ENCODE data around the gene KIF21B.

KIF21B gene

DNA sequence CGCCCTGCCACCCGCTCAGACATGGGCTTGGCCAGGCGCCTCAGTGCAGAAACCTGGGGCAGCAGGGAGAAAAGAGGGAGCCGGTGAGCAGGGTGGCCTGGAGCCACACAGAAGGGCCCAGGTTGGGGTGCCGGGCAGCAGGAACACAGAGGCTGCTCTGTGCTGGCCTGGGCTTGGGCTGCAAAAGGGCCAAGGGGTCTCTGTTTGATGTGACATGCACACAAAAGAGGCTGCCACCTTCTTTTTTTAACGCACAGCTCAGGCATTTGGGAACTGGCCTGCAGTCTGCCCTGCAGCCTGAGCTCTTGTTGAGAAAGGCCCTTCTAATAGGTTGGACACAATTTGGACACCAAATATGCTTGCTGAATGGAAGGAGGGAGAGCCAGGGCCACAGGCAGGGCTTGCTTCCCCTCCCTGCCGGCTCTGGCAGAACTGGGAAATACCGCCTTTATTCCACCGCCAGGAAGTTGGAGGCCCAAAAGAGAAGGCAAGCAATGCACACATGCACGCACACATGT, 32.4 kb downstream of the KIF21B start:
- DNase-seq (ENCODE audit: low read depth in 2 of 2): no peak

- DNase-seq (ENCODE audit: low read depth in 2 of 2): no peak
Measured at GRCh38 chr1:200990114-200990513, 33.4 kb downstream of the KIF21B start.

DNA sequence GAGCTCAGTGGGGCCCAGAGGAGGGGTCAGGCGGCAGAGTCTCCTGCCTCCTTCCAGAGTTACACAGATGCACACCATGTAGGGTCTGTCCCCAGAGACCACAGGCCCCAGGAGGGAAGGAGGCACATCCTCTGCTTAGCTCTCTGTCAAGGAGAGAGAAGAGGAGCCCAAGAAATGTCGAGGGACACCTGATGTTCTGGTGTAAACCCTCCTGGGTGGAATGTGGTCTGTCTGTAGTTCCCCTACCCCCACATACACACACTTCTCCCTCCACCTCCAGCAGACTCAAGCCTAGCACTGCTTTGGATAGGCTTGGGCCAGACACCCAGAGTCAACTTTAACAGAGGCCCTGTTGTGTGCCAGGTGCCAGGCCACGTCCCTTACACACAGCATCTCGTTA, 34.2 kb downstream of the KIF21B start:
- no peak for DNase-seq (ENCODE audit: low read depth in 2 of 2)

DNA sequence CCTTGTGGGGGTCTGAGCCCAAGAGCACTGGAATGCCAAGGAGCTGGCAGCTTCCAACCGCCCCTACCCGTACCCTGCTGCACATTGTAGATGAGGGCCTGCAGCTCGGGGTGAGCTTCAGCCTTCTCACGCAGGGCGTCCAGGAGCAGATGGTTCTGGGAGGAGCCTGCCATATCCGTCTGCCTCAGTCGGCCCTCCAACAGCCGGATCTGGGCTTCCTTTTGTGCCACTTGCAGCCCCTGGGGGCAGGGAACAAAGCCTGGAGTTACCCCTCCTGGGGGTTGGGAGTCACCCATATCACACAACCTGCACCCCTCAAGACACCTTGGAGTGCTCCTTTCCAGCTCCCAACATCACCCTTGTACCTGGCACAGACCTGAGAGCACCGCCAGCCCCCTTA, 34.8 kb downstream of the KIF21B start:
- no peak for DNase-seq (ENCODE audit: low read depth in 2 of 2)

GRCh38 chr1:200985481-200985880, 38.0 kb downstream of the KIF21B start:
- no peak for DNase-seq (ENCODE audit: low read depth in 2 of 2)

DNA sequence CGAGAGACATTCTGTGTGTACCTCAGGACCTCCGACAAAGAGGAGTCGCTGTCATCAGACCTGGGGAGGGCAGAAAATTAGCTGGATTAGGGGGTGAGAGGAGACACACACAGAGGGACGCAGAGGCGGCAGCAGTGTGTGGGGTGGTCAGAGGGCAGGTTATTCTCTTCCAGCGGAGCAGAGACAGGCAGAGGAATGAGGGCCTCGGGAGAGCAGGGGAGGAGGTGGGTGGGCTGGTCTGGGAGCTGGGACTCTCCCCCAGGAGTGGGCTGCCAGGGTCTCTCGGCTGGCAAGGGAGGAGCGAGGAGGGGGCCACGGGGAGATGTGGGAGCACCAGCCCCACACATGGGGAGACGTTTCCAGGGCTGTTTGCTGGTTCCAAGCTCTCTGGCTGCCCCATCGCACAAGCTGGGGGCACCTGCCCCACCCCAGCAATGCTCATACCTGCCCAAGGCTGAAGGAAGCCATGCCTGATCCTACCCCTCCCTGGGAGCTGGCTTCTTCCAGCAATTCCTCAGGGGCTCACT, 40.4 kb downstream of the KIF21B start:
- DNase-seq (ENCODE audit: low read depth in 2 of 2): no peak

- DNase-seq (ENCODE audit: low read depth in 2 of 2): no peak
Measured at GRCh38 chr1:200982071-200982945, 41.2 kb downstream of the KIF21B start.

DNA sequence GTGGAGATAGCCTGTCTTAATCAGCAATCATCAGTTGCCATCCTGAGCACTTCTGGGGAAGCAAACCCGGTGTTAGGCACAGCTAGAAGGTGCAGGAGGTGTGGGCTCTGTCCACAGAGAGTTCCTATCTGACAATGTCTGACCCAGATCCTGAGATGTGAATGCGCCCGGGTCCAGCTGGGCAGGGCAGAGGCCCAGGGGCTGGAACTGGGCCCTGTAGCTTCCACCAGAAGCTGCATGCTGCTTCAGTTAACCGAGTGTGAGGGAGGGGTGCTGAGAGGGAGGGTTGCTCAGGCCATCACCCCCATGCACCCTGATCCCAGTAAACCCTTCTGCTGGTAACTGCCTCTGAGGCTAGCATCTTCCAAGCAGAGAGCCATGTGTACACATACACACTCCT, 42.2 kb downstream of the KIF21B start:
- DNase-seq (ENCODE audit: low read depth in 2 of 2): no peak

DNA sequence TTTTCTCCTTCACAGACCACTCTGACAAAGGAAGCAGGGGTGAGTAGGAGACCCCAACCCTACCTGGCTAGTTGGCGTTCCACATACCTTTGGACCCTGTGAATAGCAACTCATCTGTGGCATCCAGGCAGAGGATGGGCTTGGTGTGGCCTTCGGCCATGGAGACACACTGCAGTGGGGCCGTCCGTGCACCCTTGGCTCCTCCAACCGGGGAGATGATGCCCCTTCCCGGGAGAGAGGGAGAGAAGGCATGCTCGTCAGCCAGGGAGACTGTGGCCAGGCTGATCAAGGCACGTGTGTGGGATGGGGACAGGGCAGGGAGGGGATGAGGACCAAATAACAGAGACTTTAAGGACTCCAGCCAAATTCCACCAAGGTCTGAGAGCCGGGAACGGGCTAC, 42.6 kb downstream of the KIF21B start:
- no peak for DNase-seq (ENCODE audit: low read depth in 2 of 2)

DNA sequence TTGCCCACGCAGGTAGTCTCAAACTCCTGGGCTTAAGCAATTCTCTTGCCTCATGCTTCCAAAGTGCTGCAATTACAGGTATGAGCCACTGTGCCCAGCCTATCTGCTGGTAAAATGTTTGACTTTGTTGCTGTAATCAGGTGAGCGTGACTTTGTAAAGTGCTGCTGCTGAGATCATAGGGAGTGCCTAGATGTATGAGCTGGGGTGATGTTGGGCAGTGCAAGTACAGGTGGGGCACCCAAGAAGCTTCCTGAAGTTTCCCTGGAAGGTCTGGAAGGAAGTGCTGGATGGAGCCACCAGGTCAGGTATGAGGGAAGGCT, 43.1 kb downstream of the KIF21B start:
- DNase-seq (ENCODE audit: low read depth in 2 of 2): no peak

DNA sequence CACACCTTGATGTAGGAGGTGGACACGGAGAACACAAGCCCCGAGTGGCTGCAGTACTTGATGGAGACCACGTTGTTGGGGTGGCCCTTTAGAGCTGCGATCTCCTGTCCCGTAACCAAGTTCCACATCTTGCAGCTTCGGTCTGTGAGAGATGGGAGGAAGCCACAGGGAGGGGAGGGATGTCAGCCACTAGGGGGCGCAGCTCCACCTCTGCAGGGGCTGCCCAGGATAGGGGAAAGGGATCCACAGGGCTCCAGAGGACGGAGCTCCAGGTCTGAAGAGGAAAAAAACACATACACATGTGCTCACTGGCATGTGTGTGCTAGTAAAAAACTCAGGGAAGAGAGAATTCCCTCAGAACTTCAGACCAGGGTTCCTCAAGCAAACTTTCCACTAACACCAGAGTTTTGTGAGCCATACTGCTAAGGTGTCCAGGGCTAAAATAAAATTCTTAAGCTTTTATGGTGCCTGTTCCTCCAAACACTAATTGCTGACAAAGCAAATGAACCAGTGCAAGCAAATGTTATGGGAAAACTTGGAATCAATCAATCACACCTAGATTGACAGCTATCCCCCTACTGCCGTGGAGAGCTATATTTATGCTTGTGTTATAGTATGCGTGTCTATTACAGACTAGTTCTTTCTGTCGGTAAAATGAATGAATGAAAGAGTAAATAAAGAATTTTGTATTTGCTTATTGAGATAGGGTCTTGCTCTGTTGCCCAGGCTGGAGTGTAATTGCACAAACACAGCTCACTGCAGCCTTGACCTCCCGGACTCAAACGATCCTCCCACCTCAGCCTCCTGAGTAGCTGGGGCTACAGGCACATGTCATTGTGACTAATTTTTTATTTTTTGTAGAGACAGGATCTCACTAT, 43.7 kb downstream of the KIF21B start:
- peak; percentile 28 to 55 for DNase-seq (ENCODE audit: low read depth in 2 of 2)

DNA sequence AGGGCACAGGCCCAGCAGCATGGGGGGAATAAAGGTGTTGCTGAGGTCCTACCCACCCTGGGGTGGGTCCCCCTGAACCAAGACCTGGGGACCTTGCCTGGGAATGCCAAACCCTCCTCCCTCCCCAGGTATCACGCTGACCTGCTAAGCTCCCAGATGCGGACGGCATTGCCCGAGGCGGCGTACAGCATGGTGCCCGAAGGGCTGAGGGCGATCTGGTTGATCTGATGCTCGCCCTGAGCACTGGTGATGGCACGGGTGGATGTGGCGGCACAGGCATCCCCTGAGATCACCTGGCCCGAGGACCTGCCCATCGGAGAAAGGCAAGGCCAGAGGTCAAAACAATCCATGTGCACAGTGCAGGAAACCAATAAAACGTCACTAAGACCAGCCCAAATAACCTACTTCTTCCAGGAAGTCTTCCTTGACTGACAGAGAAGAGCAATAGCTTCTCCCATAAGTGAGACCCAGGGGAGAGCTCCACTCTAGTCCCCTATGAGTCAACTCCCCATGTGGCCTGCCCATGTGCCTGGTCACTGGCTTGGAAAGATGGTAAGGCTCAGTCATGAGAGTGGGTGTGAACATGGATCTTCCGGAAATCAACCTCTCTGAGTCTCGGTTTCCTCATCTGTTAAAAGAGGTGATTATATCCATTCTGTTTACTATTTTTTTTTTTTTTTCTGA, 46.3 kb downstream of the KIF21B start:
- DNase-seq (ENCODE audit: low read depth in 2 of 2): no peak

DNA sequence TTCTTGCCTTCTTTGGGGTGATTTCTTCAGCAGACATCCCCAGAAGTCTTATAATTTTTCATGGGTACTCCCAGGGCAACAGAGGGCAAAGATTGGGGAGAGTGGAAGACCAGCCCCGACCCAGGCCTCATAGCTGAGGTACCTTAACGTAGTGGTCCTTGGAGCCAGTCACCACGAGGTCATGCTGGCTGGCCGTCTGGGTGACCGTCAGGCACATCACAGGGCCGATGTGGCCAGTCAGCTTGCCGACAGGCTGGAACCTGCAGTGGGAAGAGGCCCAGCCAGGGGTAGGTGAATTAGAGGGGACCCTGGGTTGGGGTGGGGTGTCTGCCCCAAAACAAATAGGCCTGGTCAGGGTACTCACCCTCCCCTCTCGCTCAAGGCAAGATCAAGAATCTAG, 46.9 kb downstream of the KIF21B start:
- no peak for DNase-seq (ENCODE audit: low read depth in 2 of 2)

GRCh38 chr1:200975458-200975857, 48.1 kb downstream of the KIF21B start:
- DNase-seq (ENCODE audit: low read depth in 2 of 2): no peak

DNA sequence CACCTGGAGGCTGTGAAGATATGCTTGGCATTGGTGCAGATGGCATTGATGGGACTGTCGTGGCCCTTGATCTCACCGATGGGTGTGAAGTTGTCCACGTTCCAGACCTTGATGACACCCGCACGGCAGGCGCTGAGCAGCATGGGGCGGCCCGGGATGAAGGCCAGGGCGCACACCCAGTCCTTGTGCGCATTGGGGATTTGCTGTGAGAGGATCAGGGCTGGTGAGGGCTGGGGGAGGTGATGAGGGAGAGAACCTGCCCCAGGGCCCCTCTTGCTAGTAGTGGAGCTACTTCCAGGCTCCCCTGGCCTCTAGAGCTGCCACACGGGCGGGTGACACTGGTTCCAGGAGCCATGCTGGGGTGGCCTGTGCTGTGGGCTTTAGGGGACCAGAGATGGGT, 48.8 kb downstream of the KIF21B start:
- no peak for DNase-seq (ENCODE audit: low read depth in 2 of 2)

- DNase-seq (ENCODE audit: low read depth in 2 of 2): no peak
Measured at GRCh38 chr1:200973937-200974657, 49.4 kb downstream of the KIF21B start.

DNA sequence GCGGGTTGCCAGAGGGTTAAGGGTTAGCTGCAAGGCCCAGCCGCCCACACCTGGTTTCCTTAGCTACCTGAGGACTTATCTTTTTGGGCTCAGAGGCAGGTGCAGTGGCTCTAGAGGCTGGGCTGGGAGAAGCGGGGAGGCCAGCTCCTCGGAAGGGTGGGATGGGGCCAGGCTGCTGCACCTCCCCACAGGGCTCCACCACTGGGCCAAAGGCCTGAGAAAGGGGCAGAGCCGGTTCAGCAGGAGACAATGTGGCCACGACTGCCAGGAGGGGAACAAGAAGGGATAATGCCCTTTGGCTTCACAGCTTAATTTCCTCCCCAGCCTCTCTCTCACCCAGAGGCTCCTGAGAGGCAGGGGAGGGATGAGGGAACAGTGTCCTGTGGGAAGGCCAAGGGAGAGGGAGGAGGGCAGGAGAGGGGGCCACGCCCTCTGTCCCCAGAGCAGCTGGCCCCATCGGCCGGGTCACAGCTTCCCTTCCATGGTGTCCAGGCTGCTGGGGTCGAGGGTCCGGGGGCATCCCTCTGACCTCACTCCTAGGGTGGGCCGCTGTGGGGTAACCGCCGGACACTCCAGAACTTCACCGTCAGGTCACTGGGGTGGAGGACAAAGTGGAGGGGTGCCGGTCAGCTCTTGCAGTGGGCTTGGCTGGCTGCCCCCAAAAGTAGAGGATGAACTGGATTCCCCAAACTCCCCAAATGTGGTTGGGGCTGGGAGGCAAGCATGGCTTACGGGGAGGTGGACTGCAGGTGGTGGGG, 50.4 kb downstream of the KIF21B start:
- no peak for DNase-seq (ENCODE audit: low read depth in 2 of 2)

DNA sequence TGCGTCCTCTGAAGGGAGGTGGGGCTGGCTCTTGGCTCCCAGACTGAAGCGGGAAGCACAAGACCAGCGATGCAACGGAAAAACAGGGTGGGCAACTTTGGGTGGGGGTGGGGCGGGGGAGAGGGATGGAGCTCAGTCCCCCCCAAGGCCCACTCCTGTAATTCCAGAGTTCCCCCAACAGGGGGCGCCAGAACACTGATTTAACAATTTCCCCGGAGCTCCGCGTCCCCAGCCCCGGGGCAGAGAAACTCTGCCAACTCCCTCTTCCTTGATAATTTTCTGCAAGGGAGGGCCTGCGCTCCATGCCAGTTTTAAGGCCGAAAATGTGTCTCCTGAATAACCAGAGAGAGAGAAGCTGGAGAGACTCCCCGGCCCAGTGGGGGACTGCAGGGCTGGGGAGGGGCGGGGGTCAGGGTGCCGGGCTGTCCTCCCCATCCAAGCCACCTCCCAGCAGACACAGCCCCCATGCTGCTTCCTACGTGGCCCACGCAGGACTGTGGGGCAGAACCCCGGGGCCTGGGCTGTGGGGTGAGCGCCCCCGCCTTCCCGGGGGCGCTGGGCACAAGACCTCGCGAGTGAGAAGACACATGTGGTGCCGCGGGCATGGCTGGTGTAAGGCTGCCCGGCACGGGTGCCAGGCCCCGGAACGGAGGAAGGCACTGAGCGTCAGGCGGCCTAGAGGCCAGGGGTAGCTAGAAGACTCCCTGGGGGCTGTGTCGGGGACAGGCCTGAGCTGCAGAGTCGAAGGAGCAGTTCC, 51.4 kb downstream of the KIF21B start:
- DNase-seq (ENCODE audit: low read depth in 2 of 2): peak; percentile 33 to 47

DNA sequence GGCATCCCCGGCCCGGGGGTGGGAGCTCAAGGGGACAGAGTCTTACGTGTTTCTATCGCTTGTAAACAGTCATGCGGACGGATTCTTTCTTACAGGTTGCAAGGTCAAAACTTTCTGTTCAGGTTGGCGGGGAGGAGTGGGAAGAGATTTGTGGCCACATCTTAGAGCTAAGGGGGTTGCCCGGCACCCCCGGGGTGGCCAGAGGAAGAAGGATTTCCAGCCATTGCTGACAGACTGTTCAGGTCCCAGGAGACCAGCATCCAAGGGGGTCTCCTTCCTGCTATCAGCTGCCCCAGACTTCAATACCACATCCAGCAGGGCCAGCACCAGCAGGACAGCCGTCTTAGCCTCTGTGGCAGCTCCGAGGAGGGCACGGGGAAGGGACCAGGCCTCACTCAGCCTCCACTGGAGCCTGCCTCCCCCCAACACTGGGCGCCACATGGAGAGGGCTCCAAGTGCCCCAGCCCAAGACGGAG, 52.0 kb downstream of the KIF21B start:
- DNase-seq (ENCODE audit: low read depth in 2 of 2): no peak
